Neural cell (in vitro differentiated cells): ENCODE data around the gene C3.

Experiments used
- POLR2AphosphoS5 ChIP-seq: IDR thresholded peaks from 2 replicates; pipeline ENCODE4 v1.6.1; 2012
- REST ChIP-seq: IDR thresholded peaks from 2 replicates; pipeline ENCODE4 v1.6.1; 2012; ENCODE audit warnings: borderline replicate concordance

- TF ChIP-seq POLR2AphosphoS5 (no peak), REST (no peak)
Observed at GRCh38 chr19:6719540-6719861, 949 bp downstream of the C3 start.
